Endometrial microvascular endothelial cells (primary cell): ENCODE results near the gene SERPIND1. TPM values are rescaled to one million over a fixed set of nuclear protein-coding genes. Genes with fewer than 3 reads are reported as not detected.

Source experiments
- in situ Hi-C: cut with HindIII; loops from 2 replicates; pipeline ENCODE4 v1.10.0; 2017; ENCODE audit warnings: low sequenced_read_pairs, low pct_unique_long_range_greater_than_20kb; ENCODE audit errors: inconsistent ontology term
- total RNA-seq: library from RNA; depleted of rRNA; stranded (reverse); fragments of >200 nt; gene quantifications from one replicate; pipeline ENCODE4 v1.2.3, GENCODE V29; 2015; ENCODE audit errors: inconsistent ontology term

The SERPIND1 gene
- total RNA-seq, 1 donor from 2014 or later: 29.5 TPM

DNA sequence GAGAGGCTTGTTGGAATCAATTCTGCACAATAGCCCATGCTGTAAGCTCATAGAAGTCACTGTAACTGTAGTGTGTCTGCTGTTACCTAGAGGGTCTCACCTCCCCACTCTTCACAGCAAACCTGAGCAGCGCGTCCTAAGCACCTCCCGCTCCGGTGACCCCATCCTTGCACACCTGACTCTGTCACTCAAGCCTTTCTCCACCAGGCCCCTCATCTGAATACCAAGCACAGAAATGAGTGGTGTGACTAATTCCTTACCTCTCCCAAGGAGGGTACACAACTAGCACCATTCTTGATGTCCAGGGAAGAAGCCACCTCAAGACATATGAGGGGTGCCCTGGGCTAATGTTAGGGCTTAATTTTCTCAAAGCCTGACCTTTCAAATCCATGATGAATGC lies 13.3 kb downstream of the SERPIND1 start:
- in situ Hi-C loops: no loop called here

DNA sequence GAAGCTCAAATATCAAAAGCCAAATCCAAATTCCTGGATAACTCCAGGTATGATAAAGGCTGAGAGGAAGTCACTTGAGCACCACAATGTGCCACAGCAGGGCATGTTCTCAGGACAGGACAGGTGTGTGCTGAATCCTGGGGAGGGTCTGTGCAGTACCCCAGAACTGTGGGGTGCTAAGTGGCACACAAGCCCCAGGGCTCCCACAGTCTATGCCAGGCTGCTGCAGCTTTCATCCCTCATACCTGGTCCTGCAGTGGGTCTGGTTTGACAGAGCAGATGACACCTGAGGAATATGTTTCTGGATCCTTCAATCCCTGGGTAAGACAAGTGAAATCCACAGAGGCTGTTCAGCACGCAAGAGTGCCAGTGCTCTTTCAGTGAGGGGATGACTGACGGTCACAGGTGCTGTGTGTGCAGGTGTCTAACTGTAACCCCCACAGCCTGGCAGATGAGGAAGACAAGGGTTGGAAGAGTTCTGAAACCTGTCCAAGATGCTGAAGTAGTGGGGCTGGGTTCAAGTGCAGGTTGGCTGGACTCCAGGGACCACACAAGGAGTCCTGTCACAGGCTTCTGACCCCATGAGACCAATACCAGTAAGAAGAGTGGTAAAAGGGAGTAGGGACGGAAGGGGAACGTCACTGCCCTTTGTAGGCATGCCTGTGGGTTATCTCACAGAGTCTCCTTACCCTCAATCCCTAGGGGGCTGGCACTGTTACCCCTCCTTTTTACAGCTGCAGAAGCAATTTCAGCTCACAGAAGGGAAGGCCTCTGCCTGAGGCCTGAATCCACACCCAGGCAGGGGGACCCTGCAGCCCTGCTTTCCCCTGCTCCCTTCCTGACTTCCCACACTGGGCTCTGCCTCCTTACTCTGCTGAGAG lies 14.1 kb downstream of the SERPIND1 start:
- in situ Hi-C loops: no loop called here

GRCh38 chr22:20788627-20789344 lies 14.9 kb downstream of the SERPIND1 start:
- in situ Hi-C loops: no loop called here

- in situ Hi-C loops: no loop called here
Observed at GRCh38 chr22:20792221-20792965, 18.5 kb downstream of the SERPIND1 start.

DNA sequence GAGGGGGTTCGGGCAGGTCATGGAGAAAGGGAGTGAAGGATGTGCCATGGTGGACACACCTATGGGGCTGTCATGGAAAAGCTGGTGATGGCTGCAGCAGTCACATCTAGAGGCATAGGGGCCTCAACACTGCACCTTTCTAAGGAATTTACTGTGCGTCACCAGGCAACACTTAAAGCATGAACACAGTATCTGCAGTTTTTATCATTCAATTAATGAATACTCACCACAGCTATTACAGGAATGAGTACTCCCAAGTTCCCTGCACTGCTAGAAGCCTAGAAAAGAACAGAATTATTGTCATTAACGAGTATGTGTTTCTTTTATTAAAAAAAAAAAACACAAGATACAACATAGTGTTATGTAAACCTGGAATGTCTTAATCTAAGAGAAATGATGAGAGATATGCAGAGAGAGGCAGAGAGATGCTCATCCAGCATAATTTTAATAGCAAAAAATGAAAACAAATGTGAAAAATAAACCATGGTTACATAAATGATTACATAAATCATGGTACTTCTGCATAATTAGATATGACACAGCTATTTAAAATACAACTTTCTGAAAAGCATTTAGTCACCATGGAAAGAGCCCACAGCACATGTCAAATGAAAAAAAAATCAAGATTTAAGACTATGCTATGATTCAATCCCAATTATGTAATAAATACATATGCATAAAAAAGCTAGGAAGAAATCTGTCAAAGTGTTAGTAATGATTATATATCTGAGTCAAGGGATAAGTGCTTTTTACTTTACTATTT lies 19.2 kb downstream of the SERPIND1 start:
- in situ Hi-C loops: no loop called here

DNA sequence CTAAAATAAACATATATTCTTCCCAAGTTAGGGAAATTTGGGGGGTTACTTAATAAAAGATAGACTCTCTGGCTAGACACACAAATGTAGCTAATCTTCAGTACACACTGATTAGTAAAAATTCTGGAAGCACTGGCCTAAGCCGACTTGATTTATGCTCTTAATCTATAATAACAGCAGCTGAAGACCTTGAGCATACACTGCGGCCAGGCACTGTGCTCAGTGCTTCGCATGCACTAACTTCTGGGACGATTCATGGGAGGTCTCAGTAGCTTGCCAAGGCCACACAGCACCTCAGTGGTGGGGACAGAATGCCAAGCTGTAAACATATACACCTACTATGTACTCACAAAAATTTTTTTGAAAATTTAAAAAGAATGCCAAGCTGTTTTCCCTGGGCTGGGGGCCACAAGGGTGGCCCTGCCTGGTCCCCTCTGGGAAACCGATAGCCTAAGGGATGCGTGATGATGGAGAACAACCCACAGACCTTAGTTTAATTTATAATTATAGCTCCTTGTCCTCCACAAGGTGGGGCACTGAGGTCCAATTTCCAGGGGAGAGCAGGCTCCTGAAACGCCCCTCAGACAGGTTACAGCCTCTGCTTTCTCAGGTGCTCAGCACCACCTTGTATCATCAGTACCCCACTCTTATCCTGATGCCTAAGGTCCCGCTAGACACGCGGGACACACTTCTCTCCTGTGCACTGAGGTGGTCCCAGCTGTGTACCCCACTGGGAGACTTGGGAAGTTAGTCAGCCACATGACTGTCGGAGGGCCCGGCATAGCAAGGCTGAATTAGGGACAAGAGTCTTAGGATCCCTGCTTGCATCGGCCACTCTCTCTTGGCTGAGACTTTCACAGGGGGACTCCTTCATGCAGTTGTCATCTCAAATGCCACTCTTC lies 20.1 kb downstream of the SERPIND1 start:
- in situ Hi-C loops: no loop called here

DNA sequence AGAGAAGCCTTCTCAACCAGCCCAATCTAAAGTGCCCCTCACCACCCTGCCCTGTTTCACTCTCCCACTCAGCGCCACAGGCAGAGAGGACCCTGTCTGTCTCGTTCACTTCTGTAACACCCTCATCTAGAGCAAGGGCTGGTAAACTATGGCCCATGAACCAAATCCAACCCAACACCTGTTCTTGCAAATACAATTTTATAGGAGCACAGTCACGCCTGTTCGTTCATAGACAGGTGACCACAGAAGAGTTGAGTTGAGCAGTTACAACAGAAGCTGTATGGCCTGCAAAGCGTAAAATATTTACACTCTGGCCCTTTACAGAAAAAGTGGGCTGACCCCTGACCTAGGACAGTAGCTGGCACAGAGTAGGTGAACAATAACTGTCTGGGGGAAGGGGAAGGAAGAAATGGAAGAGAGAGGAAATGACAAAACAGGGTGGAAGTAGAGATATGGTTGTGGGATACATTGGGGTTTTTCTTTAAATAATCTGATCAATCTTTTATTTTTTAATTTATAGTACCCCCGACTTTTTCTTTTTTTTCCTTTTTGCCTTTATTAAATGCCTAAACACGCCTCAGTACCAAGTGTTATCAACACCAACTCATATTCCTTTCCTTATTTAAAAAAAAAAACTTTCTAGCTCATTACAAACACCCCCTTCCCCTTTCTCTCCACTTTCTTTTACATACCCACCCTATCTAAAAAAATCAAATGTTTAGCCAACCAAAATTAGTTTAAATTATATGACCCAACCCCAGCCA lies 20.9 kb downstream of the SERPIND1 start:
- in situ Hi-C loops: no loop called here

DNA sequence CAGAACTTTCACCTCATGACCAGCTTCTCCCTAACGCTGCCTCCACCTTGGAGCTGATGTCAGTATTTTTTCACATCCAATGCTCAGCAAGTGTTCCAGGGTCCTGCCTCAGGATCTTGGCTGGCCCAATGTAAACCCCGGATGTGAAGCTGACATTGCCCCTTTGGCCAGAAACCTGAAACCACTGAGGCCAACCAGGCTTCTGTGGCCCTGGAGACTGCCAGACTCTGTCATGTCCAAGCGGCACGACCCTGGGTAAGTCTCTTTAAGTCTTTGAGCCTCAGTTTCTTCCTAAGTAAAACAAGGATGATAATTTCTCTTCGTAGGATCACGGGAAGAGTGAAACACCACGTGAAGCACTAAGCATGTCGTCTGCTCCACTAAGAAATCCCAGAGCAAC lies 22.8 kb downstream of the SERPIND1 start:
- in situ Hi-C loops: no loop called here

- in situ Hi-C loops: no loop called here
Observed at GRCh38 chr22:20798218-20798617, 24.3 kb downstream of the SERPIND1 start.

DNA sequence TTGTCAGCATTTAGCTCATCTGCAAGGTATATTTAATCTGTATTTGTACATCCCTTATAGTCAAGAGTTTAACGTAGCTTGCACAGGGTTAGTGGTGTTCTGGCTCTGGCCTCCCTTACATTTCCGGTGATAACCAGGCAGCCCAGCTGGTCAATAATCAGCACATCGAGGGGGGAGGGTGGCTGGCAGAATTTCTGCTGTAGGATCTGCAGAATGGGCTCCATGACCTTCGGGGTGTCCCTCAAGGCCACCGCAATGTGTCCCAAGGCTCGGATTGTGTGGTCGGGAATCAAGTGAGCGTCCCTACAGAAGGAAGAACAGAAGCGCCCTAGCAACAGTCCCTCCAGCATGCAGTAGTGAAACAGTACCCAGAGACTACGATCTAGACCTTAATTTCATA lies 25.1 kb downstream of the SERPIND1 start:
- in situ Hi-C loops: no loop called here

DNA sequence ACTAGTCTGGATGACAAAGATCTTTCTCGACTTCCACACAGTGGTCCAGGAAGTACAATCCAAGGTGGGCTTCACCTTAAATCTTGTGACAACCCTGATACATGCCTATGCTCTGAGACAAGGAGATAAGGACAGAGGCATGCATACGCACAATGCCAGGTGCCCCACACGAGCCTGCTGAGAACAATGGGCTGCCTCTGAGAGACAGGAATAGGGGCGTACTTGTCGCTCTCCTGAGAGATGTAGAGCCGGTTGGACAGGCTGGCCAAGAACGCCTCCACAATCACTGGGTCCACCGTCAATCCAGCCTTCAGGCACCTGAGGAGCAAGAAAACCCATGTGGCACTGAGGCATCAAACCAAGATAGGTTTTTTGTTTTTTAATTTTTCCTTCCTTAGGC lies 25.5 kb downstream of the SERPIND1 start:
- in situ Hi-C loops: no loop called here

DNA sequence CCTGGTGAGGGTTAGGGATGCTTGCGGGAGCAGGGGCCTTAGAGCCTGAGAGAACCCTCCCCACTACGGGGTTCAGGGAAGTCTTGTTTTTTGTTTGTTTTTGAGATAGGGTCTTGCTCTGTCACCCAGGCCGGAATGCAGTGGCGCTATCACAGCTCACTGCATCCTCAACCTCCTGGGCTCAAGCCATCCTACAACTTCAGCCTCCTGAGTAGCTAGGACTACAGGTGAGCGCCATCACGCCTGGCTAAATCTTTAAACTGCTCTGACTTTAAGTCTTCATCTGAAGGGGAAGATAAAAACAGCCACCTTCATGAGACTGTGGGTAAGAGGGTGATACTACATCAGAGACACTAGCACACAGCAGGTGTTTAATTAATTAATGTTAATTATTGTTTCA lies 28.5 kb downstream of the SERPIND1 start:
- in situ Hi-C loops: no loop called here

DNA sequence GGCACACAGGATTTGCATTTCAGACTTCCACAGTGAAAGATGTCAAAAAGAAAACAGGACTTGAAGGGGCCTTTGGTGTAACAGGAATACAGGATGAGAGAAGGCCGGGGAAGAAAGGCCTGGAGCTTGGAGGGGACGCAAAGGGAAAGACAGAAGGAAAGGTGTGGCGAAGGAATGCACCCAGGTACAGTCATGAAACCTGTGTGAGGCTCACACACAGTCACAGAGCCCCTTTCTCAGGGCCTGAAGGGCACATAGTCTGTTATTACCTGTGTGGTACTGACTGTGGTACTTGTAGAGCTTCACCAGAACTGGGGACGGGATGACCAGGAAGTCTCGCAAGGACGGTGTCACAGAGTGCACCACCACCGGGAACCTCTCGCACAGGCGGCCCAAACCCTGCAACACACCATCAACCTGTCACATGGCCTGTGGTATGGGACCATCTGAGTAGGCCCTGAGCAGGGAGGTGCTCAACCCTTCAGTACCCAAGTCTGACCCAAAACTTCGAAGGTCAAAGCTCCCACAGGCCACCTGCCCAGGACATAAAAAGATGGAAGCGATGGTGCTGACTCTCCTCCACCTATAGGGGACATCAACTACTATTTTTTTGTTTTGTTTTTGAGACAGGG lies 29.1 kb downstream of the SERPIND1 start:
- in situ Hi-C loops: no loop called here

GRCh38 chr22:20803696-20804324 lies 29.9 kb downstream of the SERPIND1 start:
- in situ Hi-C loops: no loop called here

DNA sequence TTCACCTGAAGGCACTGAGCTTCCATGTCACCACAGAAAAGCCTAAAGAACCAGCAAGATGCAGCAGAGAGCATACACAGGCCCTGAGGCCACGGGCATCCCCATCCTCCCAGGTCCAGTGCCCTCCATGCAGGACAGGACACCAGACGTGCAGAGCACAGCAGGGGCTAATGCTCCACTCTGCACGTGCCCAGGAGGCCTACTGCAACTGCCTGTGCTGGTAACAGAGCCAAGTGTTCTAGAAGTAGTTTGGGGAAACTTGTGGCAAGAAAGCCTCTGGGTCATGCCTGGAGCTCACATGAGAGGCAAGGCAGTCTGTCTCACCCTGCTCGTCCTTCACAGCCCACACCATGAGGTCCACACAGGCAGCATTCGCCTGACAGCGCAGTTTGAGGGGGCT lies 30.7 kb downstream of the SERPIND1 start:
- in situ Hi-C loops: no loop called here

- in situ Hi-C loops: no loop called here
Observed at GRCh38 chr22:20805972-20806471, 32.1 kb downstream of the SERPIND1 start.
